NCI-H1417 treated with DMSO at 0.1 percent for 48 hours (cell line): ENCODE measurements around the gene MTG2.
"Not testable (repeated sequence)": the region's sequence is repeated elsewhere in the genome, so short reads cannot be mapped to it uniquely, and the experiment has no call there.

Source experiments
- DNase-seq: peaks from one replicate; lab custom pipeline; 2025; lab: John Stamatoyannopoulos, UW

MTG2 gene

DNA sequence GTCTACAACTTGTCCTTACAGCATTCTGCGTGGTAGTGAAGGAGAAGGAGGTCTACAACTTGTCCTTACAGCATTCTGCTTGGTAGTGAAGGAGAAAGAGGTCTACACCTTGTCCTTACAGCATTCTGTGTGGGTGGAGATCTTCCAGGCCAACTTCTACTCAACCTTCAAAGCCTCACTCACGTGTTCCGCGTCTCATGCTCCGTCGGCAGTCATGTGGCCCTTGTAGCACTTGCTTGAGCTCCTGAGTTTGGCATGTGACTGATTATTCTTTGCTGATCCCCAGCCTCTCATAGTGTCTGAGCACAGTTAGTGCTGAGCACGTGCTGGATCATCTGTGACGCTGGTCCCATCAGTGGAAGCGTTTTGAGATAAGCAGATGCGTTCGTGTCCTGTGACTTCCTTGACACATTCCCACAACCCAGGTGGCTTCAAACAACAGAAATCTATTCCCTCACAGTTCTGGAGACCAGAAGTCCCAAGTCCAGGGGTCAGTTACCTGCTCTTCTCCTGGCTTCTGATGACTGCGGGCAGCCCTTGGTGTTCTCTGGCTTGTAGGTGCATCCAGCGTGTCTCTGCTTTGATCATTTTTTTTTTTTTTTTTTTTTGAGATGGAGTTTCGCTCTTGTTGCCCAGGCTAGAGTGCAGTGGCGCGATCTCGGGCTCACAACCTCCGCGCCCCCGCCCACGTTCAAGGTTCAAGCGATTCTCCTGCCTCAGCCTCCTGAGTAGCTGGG, 36.6 kb upstream of the MTG2 start:
- no peak for DNase-seq

DNA sequence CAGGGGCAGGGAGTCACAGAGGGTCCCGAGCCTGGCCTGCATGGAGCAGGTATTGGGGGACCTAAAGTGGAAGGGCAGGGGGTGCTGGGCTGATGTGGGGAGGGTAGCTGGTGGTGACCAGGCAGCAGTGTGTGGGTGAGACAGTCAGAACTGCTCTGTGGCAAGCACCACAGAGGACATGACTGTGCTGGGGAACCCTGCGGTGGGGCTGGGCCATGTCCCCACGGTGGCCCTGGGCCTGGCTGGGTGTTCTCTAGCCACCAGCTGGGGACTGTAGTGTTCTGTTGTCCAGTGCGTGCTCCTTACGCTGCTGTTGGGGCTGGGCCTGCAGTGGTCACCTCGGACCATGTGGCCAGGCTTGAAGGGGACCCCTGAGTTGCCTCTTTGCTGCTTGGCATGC, 35.7 kb upstream of the MTG2 start:
- no peak for DNase-seq

DNA sequence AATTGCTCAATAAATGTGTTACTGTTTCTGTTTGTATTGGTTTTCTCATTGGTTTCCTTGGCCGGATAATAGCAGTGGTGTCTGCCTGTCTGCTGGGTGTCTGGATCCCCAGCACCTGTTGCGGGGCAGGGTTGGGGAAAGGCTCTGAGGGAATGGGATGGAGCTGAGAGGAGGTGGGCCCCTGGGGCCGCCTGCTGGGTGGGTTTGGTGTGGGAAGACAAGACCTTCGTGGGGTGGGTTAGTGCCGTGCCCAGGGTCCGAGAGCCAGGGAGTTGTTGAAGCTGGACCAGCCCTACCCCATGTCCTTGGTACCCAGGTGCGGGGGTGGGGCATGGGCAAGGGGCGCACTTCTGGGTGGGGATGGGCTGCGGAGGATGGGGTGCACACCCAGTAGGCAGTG, 35.3 kb upstream of the MTG2 start:
- no peak for DNase-seq

DNA sequence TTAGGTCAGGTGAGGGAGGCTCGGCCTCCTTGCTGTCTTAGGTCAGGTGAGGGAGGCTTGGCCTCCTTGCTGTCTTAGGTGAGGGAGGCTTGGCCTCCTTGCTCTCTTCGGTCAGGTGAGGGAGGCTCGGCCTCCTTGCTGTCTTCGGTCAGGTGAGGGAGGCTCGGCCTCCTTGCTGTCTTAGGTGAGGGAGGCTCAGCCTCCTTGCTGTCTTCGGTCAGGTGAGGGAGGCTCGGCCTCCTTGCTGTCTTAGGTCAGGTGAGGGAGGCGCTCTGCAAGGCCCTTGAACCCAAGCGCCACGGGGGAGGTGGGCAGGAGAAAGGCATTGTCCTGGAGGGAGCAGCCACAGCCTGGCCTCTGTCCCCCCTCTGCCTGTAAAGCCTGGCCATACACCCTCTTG, 34.4 kb upstream of the MTG2 start:
- DNase-seq: not testable (repeated sequence)

DNA sequence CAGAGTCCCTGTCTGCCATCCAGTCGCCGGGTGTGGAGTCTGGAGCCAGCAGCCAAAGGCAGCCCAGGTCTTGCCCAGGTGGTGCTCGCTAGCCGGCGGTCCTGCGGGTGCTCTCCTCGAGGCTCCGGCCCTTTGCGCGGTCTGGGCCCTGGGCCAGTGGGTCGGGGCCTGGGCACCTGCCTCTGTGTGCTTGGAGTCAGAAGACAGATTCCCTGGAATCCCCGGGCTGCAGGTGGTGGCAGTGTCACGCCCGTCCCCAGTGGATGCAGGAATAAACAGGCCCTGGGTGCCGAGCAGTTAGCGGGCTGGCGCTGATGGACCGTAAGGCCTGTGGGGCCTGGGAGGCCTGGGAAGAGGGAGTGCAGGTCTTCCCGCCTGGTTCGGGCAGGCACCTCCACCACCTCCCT, 33.9 kb upstream of the MTG2 start:
- DNase-seq: no peak

DNA sequence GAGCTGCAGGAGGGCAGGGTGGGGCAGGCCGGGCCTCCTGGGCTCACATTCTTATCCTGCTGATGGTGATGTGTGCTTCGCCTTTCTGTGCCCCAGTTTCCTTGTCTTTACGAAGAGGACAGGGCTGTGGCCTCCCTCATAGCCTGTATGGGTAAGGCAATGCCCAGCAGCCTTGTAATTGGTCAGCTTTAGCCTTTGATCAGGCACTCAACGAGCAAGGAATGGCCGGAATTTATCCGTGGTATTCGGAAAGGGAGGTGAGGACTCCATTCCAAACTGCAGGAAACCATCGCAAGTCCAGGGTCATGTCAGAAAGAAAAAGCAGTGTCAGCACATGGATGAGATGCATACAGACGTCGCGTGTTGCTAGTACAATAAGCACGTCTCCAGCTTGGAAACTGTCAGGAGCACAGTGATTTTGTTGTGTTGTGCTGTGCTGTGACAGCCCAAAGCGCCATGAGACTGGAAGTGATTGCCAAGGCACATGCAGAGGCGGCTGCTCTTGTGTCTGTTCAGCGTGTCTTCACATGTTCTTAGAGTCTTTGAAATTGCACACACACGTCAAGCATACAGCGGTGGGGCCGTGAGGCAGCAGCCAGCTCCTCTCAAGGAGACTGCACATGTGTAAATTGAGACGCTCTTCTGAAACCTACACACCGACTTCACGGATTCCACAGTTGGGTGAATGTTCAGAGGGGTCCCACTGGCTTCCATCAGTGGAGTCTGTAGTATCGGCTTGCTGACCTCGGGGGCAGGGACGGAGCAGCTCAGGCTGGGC, 33.1 kb upstream of the MTG2 start:
- DNase-seq: no peak

DNA sequence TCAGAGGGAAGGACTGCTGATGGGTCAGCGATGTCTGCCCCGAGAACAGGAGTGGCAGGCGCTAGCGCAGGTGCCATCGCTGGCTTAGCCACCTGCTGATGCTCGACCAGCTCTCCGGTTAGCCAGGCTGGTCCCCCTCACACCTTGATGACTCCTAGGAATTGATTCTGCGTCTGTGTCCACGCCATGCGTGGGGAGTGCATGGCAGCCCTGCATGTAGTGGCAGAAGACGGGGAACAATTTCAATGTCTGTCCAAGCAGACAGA, 32.6 kb upstream of the MTG2 start:
- no peak for DNase-seq

DNA sequence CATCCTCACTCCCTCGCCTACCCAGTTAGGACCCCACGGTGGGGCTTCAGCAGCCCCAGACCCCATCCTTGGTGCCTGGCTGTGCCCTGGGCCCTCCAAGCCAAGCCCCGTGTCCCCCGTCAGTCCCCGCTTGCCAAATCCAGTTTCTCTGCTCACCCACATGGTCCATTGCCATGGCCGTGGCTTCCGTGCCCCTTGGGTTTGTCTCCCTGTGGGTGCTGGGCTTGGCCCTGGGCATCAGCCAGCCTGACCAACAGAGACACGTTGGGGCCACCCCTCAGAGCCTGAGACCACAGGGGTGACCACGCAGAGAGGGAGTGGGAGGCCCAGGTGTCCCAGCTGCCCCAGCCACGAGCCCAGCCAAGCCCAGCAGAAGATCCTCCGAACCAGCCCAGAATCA, 31.6 kb upstream of the MTG2 start:
- DNase-seq: no peak

DNA sequence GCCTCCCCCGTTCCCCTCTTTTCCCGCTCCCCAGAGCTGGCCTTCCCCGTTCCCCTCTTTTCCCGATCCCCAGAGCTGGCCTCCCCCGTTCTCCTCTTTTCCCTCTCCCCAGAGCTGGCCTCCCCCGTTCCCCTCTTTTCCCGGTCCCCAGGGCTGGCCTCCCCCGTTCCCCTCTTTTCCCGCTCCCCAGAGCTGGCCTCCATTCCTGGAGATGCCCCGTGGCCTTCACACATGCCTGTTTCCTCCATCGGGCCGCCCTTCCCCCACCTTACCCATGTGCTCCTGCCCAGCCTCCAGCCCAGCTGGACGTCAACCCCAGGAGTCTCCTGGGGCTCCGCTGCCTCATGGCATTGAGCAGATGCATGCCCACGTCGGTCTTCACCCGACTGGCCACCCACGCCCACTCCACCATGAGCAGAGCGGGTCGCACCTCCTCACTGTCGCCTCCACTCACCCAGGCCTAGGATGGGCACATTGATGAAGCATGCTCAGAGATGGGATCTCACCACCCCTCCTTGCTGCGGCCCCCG, 30.9 kb upstream of the MTG2 start:
- DNase-seq: no peak

DNA sequence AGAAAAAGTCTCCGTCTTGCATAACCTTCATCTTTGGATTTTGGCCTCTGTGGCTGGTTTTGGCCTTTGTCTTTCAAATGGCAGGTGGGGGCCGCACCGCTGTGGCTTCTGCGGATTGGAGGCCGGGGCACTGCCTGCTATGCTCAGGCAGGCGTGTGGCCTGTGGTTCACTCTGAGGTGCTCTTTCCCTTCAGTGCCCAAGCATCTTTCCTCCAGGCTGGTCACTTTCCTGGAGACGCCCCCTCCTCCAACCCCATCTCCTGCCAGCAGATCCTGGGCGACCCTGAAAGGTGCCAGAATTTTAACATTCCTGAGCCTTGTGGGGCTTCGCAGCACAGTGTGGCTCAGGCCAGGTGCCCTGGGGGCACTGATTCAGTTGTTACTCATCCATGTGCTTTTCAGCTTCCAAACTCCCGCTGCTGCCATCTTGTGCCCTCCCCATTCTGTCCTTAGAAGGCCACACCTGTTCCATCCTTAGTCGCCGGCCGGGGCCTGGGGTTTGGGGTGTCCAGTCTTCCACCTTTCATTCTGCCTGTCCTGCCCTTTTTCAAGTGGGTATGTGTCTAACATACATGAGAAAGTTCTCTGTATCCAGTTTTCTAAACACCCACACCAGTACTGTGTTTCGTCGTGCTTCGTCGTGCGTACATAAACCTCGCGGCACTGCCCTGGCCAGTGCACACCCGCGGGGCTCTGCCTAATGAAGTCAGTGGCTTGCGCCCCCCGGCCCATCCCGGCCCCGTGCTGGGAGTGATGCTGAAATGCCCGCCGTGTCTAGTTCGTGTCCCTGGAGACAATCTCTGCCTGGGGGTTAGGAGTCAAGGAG, 27.2 kb upstream of the MTG2 start:
- DNase-seq: no peak

DNA sequence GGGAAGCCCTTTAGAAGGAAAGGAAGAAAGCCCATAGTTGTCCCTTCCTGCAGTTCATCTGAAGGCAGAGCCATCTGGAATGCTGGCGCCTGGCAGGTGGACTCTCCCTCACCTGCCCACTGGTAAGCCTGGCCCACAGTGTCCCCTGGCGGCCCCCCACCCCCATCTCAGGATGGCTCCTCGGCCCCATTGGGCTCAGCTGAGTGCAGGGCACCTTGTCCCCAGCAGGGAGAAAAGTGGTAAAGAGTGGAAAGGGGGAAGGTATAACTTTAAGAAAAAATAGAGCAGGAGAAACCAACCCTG, 26.6 kb upstream of the MTG2 start:
- DNase-seq: no peak

DNA sequence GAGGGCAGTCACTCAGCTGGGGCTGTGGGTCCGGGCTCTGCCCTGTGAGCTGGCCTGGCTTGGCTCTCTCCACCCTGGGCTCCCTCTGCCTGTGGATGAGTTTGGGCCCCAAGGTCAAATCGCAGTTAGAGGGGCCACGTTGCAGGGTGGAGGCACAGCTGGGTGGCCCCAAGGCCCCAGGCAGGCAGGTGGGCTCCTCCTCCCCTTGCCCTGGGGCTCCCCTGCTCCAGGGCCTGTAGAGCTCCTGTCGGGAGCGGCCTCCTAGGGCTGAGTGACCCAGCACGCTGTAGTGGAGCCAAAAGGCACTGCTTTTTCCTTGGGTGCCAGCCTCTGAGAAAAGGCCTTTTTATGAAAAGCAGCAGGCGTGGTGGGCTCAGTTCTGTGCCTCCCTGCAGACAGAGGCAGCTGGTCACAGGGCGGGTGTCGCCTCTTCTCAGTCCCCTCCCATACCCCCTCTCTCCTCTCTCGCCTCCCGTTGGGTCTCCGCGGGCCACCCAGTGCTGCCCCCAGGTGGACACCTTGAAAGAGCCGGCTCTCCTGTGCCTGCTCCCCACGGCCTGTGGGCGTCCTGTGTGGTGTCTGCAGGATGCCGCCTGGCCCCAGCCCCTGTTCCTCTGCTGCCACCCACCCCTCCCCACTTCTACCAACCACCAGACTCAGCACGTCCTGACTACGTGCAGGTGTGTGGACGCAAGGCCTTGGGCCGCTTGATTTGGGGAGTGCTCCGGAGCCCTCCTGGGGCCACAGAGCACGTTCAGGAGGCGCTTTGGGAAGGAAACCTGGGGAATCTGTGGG, 26.0 kb upstream of the MTG2 start:
- no peak for DNase-seq

DNA sequence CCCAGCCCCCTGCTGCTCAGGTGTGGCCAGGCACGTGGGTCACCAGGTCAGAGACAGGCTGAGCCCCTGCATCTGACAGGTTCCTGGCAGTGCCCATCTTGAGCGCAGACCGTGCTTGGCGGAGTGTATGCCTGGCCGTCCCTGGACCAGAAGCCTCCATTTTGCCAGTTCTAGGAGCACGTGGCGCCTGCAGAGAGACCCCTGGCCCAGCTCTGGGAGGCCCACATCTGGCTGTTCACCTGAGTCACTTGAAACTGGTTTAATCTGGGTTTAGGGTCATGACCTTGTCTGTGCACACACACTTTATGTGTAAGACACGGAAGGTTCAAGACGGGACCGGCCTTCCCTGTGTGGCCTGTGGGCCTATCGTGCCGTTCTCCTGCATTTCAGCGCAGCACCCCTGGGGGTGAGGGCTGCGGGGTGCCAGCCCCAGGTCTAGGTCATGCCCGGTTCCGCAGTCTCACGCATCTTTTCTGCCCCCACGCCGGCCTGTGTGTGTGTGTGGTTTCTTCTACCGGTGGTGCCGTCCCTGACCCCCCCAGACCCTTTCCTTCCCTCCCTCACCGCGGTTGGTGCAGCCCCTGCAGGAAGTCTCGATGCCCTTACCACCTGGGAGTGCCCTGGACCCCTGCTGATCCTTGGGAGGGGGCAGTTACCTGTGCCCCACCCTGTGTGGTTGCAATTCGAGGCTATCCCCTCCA, 25.3 kb upstream of the MTG2 start:
- DNase-seq: no peak

DNA sequence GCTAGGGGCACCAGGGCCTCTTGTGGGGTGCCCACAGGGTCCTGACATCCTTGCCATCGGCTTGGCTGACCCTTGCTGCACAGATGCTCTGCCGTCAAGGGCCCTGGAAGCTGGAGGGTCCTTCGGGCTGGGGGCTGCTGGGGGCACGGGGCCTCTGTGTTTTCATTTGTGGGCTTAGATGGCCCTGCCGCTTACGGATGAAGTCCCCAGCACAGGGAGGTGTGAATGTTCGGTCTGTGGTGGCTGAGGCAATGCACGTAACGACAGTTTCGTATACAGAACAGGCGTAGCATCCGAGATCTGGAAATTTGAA, 24.8 kb upstream of the MTG2 start:
- no peak for DNase-seq

DNA sequence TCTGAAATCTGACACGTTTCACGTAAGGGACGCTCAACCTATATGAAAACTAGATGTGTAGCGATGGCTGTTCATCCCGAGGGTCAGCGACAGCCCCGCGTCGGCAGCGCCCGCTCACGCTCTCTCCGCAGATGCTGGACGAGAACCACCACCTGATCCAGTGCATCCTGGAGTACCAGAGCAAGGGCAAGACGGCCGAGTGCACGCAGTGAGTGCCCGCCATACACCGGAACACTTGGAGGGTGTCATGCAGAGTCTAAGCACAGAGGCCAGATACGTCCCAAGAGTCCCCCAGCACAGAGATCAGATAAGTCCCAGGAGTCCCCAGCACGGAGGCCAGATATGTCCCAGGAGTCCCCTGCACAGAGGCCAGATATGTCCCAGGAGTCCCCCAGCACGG, 24.3 kb upstream of the MTG2 start:
- DNase-seq: no peak

DNA sequence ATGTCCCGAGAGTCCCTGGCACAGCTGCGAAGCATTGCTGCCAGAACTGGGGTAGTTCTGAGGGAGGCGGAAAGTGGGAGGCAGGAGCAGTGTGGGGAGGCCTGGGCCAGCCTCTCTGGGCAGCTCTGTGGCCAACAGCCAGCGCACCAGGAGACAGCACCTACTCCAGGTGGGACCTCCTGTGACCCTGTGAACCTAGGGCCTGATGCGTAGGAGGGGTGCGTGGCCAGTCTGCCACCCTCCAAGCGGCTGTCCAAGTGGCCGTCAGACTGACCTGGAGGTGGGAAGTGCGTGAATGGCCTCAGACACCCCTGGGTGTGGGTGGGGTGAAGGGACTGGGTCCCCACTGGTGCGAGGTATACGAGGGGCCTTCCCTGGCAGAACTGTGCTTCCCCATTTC, 23.8 kb upstream of the MTG2 start:
- no peak for DNase-seq

DNA sequence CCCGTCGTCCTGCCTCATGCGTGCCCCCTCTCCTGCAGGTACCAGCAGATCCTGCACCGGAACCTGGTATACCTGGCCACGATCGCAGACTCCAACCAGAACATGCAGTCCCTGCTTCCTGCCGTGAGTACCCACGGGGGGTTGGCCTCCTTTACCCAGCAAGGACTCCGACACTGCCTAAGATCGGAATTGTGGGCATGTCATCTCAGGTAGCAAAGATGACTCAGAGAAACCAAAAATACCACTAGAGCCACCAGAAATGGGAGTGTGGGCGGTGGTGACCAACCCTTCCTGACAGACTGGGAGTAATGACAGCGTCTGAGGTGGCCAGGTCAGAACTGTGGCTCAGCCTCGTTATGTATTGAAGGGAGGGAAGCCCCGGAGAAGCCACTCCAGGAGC, 23.0 kb upstream of the MTG2 start:
- no peak for DNase-seq

DNA sequence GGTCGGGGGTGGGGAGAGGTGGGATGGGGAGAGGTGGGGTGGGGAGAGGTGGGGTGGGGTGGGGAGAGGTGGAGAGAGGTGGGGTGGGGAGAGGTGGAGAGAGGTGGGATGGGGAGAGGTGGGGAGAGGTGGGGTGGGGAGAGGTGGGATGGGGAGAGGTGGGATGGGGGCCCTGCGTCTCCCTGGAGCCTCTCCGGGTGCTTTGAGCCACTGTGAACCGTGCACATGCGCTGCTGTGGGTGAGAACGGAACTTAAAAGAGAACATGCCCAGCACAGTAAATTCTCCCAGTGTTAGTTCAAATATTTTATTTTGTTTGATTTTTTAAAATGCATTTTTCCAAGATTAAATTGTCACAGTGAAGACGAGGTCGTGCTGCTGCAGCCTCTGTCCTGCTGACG, 22.6 kb upstream of the MTG2 start:
- DNase-seq: no peak

DNA sequence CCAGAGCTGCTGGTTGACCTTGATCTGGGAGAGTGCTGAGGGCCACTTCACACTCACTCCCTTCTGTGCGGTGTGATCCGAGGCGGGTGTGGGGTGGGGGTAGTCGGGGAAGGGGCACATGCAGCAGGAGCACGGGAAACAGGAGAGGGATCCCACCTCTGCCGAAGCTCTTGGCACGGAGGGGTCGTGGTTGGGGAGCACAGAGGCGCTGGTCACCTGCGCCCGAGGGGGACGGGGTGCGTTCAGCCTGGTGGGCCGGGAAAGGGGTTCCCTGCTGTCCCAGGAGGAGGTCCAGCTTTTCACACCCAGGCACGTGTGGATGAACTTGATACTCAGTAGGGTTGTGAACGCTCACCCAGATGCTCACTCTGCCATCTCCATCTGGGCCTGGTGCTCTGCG, 22.0 kb upstream of the MTG2 start:
- DNase-seq: no peak

DNA sequence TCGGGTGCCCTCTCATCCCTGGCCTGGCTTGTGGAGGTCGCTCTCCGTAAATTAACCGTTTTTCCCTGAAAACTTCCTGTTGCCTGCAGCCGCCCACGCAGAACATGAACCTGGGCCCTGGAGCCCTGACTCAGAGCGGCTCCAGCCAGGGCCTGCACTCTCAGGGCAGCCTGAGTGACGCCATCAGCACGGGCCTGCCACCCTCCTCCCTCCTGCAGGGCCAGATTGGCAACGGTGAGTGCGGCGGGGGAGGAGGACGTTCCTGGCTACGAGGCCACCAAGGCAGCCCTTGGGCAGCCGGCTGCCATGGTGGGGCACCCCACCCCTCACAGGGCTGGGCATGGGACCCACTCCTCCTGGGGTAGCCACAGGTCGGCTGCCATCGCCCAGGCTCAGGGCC, 21.5 kb upstream of the MTG2 start:
- DNase-seq: no peak

DNA sequence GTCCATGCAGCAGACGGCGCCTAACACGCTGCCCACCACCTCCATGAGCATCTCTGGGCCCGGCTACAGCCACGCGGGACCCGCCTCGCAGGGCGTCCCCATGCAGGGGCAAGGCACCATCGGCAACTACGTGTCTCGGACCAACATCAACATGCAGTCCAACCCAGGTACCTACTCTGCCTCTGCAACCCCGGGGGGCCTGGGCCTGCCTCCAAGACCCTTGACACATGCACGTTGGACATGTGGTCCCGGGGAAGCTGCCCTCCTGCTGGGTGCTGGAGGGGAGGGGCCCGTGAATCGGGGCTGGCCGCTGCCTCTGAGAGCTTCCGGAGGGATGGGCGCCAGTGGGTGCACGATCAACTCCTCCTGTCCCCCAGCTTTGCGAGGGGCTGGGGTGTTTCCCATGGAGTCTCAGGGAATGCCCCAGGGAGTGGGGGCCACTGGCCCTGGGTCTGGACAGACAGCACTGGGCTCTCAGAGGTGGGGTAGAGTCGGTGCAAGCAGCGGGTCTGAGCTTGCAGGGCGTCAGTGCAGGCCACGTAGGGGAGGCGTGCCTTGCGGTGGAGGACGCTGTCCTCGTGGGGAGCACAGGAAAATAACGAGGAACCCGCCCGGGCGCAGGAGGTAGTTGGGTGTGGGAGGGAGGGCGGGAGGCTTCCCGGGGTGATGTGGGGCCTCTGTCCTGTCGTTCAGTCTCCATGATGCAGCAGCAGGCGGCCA, 19.9 kb upstream of the MTG2 start:
- no peak for DNase-seq
